Measurements from ENCODE around the gene TRPM5.

The TRPM5 gene

DNA sequence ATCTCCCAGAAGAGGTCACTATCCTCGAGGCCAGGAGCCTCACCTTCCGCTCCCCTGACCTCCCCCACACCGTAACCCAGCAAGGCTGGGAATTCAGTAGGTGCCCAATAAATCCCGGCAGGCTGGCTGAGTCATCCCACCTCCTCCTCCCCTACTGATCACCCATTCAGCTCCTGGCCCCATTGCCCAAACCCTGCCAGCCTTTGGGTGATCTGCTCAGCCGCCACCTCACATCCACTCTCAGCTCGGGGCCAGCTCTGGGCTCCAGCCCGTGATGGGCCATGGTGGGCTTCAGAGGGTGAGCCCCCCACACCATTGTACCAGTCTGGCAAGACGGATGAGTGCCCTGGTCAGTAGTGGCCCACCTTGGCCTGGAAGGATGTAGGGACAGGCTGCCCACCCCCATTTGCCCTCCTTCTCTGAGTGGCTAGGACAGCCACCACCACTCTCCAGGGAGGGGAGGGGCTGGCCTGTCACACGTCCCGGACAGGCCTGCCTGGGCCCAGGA is 8.2 kb downstream of the TRPM5 start:
- DNase-seq (ENCODE audit: low read depth): no peak

DNA sequence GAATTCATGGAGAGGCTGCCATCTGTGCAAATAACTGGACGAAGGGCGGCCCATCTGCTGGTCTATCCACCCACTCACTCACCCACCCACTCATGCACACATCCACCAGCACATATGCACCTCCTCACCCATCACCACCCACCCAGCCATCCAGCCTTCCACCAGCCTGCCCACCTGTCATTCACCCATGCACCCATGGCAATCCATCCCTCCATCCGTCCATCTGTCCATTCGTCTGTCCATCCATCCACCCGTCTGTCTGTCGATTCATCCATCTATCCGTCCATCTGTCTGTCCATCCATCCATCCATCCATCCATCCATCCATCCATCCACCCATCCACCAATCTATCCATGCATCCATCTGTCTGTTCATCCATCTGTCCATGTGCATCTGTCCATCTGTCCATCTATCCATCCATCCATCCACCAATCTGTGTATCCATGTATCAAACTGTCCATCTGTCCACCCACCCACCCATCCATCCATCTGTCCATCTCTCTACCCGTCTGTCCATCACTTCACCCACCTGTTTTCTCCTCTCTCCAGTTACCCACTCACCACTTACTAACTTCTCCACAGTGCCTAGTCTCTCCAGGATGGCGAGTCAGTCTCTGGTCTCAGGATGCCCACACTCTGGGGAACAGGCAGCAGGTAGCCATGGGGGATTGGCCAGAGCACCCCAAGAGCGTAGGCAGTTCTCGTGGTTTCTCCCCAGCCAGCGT is 8.9 kb downstream of the TRPM5 start:
- DNase-seq (ENCODE audit: low read depth): no peak

DNA sequence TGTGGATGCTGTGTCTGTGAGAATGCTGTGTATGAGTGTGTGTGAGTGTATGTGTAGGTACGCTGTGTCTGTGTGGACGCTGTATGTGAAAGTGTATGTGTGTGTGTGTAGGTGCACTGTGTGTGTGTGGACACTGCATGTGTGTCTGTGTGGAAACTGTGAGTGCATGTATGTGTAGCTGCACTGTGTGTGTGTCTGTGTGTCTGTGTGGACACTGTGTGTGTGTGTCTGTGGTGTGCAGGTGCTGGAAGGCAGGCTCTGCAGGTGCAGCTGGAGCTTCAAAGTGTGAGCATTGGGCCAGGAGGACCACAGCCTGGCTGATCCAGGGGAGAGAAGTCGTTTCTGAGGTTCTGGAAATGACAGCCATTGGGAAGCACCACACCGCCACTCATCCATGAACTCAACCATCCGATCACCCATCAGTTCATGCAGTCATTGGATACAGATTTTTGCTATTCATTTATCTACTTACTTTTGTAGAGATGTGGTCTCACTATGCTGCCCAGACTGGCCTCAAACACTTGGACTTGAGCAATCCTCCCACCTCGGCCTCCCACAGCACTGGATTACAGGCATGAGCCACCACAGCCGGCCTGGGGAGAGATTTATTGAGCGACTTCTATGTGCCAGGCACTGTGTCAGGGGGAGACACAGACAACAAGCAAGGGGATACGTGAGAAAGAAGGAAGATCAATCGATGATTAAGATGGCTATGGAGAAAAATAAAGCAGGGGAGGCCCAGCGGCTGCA is 9.6 kb downstream of the TRPM5 start:
- DNase-seq (ENCODE audit: low read depth): no peak

DNA sequence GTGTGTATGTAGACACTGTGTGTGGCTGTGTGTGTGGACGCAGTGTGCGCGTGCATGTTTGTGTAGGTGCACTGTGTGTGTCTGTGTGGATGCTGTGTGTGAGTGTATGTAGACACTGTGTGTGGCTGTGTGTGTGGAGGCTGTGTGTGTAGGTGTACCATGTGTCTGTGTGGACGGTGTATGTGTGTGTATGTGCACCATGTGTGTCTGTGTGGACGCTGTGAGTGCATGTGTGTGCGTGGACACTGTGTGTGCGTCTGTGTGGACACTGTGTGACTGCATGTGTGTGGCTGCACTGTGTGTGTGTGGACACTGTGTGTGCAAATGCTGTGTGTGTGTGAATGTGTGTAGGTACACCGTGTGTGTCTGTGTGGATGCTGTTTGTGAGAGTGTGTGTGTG is 10.3 kb downstream of the TRPM5 start:
- DNase-seq (ENCODE audit: low read depth): no peak

DNA sequence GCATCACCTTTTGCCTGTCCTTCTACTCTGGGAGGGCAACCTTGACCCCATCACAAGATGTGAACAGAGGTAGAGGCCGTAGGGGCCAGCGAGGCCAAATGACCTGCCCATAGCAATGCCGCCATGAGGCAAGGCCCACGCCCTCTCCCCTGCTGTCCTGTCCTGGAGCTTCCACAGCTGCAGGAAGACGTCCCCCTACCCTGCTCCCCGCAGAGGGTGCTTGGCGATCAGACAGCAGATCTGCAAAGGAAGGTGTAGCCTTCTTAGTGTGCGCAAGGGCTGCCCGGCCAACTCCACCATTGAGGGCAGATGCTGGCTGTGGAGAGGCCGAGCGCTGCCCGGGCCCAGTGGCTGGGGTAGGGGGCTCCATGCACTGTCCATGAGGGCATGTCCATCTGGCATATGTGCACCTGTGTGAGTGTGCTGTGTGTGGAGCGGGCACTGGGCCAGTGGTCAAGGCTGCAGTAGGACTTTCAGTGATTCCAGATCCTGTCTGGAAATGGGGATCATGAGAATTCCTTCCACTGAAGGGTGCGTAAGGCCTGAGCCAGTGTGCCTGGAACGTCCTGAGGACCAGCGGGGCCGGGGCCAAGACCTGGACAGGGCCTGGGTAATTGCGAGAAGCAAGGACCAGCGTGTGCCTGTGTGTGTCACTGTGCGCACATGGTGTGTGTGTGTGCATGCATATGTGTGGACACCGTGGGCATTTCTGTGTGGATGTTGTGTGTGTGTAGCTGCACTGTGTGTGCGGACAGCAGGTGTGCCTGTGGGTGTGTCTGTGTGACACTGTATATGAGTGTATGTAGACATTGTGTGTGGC is 11.0 kb downstream of the TRPM5 start:
- no peak for DNase-seq (ENCODE audit: low read depth)

DNA sequence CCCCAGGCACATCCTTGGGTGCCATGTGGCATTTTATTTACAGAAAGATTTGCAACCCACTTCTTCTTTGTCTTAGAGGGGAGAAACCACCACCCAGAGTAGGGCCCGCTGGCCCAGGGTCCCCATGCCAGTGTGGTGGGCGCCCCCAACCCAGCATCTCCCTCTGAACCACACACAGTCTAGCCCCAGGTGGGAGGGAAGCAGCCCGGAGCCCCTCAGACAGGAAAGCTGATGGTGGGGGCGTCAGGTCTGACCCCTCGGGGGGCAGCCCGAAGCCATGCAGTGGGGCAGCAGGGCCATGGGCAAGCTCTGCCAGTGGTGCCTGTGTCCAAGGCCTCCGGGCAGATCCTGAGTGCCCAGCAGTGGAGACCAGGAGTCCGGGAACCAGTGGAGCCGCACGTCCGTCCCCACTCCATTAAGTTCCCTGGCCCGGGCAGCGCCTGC is 11.7 kb downstream of the TRPM5 start:
- DNase-seq (ENCODE audit: low read depth): no peak

DNA sequence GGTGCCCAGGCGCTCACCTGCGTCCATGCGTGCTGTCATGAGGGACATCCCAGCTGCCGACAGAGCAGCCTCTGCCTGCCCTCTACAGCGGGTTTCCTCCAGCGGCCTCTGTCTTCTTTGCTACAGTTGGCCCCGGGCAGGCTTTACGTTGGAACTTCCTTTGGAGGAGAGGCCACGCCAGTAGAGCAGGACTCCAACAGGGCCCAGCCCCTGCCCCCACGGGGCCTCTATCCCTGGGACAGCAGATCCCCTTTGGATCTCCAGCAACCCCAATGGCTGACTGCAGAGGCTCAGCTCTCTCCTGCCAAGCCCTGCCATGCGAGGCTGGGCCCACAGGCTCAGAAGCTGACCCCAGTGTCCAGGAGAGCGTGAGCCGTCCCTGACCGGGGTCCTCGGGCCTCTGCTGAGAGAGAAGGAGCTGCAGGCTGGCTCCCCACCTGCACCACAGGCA is 12.1 kb downstream of the TRPM5 start:
- no peak for DNase-seq (ENCODE audit: low read depth)

DNA sequence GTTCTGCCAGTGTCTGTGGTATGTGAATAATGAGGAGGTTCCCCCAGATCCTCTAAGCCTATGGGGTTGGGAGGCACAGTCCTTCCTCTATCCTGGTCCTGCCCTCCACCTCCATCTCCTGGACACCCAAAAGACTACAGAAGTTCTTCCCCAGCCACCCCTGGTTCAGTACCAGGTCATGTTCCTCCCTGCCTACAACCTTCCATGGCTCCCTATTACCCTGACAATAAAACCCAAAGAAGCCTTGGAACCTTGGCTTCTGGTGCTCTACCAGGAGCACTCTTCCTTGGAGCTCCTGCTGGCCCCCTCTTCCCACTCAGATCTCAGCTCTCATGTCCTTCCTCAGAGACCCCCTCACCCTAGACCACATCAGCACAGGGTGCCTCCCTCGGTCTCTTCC is 12.9 kb downstream of the TRPM5 start:
- no peak for DNase-seq (ENCODE audit: low read depth)

DNA sequence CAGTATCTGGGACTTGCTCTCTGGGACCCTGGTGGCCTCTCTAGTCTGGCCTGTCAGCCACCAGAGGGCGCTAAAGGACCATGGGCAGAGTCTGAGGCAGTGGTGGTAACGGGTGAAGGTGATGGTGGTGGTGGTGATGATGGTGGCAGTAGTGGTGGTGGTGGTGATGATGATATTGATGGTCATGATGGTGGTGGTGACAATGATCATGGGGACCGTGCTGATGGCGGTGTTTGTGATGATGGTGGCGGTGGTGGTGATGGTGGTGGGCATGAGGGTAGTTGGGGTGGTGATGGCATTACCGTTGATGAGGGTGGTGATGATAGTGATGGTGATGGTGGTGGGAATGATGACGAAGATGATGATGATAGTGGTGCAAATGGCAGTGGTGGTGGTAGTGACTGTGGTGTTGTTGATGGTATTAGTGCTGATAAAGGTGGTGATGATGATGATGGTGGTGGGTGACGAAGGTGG is 16.0 kb downstream of the TRPM5 start:
- DNase-seq (ENCODE audit: low read depth): no peak

DNA sequence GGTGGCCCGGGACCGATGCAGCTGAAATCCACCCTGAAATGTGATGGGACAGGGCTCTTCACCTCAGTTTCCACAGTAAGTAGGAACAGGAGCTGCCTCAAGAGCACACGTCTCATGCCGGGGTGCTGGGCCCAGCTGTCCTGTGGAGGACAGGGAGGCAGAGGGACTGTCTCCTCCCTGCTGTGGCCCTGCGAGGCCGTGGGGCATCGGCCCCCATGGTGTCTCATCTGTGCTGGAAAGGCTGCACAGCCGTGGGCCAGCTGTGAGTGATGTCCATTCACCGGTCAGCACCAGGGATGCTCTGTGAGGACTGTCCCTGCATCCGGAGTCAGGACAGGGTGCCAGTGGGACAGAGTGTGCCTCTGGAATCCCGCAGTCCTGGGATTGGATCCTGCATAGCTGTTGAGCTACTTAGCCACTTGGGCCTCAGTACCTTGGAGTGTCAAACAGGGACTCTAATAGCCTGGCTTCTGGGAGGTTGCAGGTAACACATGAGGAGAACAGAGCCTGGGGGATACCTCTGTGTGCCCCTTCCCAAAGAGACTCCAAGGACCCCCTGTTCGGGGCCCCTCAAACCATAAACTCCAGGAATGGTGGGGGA is 16.5 kb downstream of the TRPM5 start:
- no peak for DNase-seq (ENCODE audit: low read depth)

DNA sequence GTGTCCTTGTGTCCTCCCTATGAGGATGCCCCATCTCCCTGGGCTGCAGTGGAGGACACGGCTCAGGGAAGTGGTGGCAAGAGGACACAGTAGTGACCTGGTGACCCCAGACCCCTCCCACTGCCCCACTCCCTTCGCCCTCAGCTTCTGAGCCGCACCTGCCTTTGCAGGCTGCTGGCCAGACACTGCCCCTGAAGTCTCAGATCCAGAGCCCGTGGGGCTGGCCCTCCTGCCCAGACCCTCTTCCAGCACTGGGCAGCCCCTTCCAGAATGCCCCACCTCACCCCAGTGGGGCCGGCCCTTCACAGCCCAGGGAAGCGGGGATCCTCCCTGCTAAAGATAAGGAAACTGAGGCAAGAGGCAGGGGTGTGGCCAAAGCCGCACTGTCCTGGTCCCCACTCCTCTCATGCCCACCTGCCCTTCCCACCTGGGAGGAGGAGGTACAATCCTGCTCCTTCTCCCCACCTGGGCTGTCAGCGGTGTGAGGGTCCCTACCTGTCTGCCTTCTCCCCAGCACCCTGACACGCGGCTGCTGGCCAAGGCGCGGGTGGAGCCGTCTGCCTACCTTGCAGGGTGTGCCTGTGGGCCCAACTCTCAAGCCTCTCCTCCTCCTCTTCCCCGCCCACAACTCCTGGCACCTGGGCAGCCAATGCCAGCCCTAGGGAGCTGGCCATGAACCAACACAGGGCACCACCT is 17.3 kb downstream of the TRPM5 start:
- no peak for DNase-seq (ENCODE audit: low read depth)

DNA sequence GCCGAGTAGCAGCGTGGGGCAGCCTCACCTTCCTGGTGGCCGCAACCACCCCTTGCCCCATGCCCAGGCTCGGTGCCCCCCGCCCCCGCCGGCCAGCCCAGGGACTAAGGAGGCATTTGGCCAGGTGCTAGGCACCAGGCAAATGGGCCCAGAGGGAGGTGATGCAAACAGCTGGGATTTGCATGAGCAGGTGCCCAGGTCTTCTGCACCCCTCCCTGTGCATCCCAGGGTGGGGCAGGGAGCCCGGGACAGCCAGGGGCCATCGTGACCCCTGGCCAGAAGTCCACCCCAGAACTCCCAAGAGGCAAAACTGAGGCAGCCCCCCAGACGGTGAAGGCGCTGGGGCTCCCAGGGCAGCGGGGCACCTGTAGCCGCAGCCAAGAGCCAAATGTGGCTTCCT is 18.1 kb downstream of the TRPM5 start:
- no peak for DNase-seq (ENCODE audit: low read depth)

DNA sequence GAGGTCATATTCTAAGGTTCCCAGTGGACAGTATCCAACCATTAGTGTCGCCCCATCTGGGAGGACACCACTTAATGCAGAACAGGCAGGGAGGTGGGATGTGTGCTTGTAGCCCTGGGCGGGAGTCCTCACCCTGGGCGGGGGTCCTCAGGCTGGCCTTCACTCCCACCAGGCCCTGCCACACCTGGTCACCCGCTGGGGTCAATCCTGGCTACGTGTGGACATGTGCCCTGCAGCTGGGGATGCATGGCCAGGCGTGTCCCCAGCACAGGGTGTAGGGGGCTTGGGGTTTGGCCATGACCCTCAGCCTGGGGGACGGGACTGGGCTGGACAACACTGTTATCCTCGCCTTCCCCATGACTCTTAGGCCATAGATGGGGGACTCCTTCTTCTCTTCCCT is 18.8 kb downstream of the TRPM5 start:
- no peak for DNase-seq (ENCODE audit: low read depth)

DNA sequence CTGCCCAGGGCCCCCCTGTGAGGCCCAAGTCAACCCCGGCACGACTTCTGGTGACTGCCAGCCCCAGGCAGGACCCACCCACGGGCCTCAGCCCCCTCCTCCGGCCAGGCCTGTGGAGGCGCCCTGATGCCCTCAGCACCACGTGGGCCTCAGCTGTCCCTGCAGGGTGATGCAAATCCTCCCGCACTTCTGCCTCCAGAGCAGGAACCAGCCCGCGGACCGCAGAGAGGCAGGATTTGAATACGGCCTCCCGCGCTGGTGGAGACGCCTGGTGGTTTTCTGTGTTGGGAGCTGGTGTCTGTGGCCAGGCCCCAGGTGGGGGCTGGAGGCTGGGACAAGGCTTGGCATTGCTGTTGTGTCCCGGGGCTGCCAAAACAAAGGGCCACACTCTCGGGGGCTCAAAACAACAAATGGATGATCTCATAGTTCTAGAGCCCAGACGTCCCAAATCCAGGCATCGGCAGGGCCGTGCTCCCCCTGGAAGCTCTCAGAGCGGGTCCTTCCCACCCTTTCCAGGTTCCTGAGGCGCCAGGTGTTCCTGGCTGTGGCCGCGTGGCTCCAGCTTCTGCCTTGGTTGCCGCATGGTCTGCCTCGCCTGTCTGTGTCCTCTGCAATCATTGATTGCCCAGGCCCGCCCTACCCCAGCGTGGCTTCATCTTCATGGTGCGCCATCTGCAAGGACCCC is 19.4 kb downstream of the TRPM5 start:
- DNase-seq (ENCODE audit: low read depth): no peak

DNA sequence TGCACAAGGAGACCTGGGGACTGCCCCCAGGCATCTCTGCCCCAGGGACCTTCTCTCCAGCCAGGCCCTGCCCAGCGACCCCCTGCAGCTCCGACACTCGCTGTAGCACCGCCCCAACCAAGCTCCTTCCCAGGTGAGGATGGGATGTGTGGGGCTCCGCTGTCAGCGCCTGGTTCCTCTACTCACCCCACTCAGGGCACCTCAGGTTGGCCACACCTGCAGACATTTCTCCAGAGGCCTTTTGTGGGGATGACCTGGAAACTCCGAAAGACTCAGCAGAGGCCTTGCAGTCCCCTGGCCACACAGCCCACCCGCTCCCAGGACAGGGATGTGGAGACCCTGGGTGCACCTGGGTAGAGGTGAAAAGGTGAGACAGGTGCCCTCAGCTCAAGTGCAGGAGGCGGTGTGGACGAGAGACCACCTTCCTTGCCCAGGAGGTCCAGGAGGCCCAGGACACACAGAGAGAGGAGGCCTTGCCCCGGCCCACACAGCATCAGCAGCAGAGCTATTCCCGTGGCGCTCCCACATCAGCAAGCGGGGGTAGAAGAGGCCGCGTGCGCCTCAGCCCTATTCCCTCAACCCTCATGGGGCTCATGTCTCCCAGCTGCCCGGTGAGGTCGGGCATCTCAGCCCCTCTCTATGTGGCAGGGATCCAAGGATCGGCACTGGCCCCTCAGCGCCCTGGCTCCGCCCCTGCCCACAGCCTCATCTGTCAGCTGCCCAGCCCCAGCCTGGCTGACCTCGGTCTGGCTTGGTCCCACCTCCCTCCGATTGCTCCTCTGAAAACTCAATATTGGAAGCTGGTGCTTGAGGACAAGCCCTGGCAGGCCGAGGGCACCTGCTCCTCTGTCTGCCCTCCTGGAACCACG is 20.9 kb downstream of the TRPM5 start:
- DNase-seq (ENCODE audit: low read depth): no peak

DNA sequence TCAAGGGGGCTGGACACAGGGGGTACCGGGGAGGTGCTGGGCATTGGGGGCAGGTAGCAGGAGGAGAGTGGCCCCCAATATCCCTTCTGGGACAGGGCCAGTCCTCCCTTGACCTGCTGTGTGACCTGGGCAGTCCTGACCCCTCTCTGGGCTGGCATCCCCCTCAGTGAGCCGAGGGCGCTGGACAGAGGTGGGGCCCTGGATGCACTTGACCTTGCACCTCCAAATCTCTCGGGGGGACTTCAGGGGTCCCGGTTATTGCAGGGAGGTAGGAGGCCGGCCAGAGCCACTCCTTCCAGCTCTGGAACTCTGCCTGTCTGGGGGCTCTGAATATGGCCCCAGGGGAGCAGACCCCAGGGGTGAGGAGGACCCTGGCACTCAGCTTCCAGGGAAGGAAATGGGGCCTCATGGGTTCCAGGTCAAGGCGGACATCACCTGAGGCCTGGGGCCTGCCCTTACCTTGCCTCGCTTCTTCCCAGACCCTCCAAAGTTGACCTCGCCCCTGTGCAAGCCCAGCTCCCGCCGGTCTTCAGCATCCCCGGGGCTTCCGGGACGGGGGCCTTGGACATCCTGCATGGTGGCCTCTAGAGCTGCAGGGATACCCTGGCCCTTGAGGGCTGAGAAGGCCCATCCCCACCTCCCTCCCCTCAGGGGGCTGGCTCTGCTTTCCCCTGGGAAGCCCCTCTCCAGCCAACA is 21.7 kb downstream of the TRPM5 start:
- DNase-seq (ENCODE audit: low read depth): no peak

DNA sequence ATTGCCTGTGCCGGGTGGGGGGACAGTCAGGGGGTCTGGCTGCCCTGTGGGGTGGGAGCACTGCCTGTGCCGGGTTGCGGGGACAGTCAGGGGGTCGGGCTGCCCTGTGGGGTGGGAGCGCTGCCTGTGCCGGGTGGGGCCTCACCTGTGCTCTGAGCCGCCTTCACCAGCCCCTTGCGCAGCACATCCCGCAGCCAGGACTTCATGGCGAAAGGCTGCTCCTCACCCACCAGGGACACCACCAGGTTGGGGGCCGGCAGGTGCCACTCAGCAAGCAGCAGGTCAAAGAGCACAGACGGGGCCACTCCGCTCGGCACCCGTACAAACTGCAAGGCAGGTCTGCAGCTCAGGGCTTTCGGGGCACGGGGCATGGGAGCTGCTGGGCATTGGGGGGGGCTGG is 22.3 kb downstream of the TRPM5 start:
- DNase-seq (ENCODE audit: low read depth): no peak

DNA sequence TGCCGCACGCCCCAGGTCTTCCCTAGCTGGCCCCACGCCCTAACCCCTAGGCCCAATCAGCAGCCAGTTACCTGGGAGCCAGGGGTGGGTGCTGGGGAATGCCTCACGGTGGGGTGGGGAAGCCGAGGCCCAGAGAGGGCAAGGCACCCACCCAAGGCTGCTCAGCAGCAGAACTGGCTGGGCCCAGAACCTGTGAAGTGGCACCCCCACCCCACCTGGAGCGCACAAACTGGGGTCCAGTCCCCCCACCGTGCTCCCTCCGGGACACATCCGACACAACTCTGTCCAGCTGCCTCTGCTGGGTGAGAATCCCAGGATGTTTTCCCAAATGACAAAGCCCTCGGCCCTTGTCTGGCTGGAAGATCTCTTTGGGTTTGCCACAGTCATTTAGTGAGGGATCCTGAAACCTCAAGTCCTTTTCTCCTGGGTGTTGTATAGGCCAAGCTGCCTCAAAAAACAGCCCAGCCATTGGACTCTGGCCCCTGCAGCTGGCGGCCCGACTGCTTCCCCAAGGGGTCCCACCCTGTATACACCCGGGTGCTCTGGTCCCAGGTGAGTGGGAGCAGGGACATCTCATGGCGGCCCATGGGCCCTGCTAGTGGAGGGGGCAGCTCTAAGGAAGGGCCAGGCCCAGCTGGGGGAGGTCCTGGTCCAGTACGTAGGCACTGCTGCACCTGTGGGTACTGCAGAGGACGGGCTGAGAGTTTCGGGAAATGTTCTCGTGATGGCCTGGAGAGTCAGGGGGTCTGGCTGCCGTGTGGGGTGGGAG is 22.9 kb downstream of the TRPM5 start:
- no peak for DNase-seq (ENCODE audit: low read depth)

All from fibroblast of gingiva (primary cell).